Caco-2 (cell line): ENCODE data around the gene RAB15. TPM values are rescaled to one million over a fixed set of nuclear protein-coding genes. Genes with fewer than 3 reads are reported as not detected.

Source experiments
- BruUV-seq: library from RNA; stranded (reverse); fragments of 400-500 nt; replicated peaks from 2 replicates; lab custom pipeline; 2021; lab: Mats Ljungman, UMichigan
- CTCF ChIA-PET: fragments of 300-600 bp; sonication (Branson Sonifier 250); formaldehyde crosslinking; loops from one replicate; lab custom pipeline; 2022; ENCODE audit warnings: antibody characterized with exemption; lab: Charles Lee
- POLR2A ChIA-PET: fragments of 300-600 bp; sonication (Branson Sonifier 250); formaldehyde crosslinking; loops from one replicate; lab custom pipeline; 2022; ENCODE audit warnings: antibody characterized with exemption; lab: Charles Lee
- DNase-seq, 2 experiments: peaks; one replicate each; pipeline versions ENCODE4 v3.0.0 to v3.0.0-alpha.2; 2020 to 2022
- H3K27me3 ChIP-seq: replicated peaks from 2 replicates; pipeline ENCODE4 v1.6.0; 2011; ENCODE audit warnings: low read length; ENCODE audit not compliant: control insufficient read depth, insufficient read depth
- H3K36me3 ChIP-seq: 2 replicates; pipeline ENCODE4 v1.5.1; 2011; ENCODE audit warnings: low read length; ENCODE audit not compliant: control insufficient read depth, insufficient read depth
- H3K4me1 ChIP-seq: fragments of 250-450 bp; sonication (Bioruptor Pico); 2 replicates; pipeline ENCODE4 v1.5.1; 2020; ENCODE audit warnings: mild to moderate bottlenecking
- H3K4me3 ChIP-seq: 2 replicates; pipeline ENCODE4 v1.5.1; 2011; ENCODE audit warnings: low read depth, mild to moderate bottlenecking, control low read depth, low read length
- H3K9me3 ChIP-seq: fragments of 250-450 bp; sonication (Bioruptor Pico); 2 replicates; pipeline ENCODE4 v1.5.1; 2020; ENCODE audit warnings: mild to moderate bottlenecking, moderate library complexity
- H3K27ac Mint-ChIP-seq: one replicate; pipeline ENCODE4 v1.8.0; 2022; ENCODE audit warnings: mixed read lengths; ENCODE audit not compliant: unreplicated experiment
- H3K27me3 Mint-ChIP-seq: one replicate; pipeline ENCODE4 v1.8.0; 2022; ENCODE audit warnings: mixed read lengths; ENCODE audit not compliant: insufficient read depth, unreplicated experiment
- H3K36me3 Mint-ChIP-seq: one replicate; pipeline ENCODE4 v1.8.0; 2022; ENCODE audit warnings: mild to moderate bottlenecking, mixed read lengths; ENCODE audit not compliant: insufficient read depth, unreplicated experiment
- H3K4me1 Mint-ChIP-seq: one replicate; pipeline ENCODE4 v1.8.0; 2022; ENCODE audit warnings: low read depth, mixed read lengths; ENCODE audit not compliant: unreplicated experiment
- H3K4me3 Mint-ChIP-seq: one replicate; pipeline ENCODE4 v1.8.0; 2022; ENCODE audit warnings: mild to moderate bottlenecking, moderate library complexity, mixed read lengths; ENCODE audit not compliant: unreplicated experiment
- H3K9me3 Mint-ChIP-seq: one replicate; pipeline ENCODE4 v1.8.0; 2022; ENCODE audit warnings: mixed read lengths; ENCODE audit not compliant: unreplicated experiment
- CTCF ChIP-seq, 2 experiments: fragments of 200-600 bp in 1 of 2; IDR thresholded peaks; 1 replicate in 1 of 2; 2 replicates in 1 of 2; pipeline versions ENCODE4 v1.5.1 to v1.8.0; 2011 to 2022; ENCODE audit warnings: antibody characterized with exemption in 1 of 2, control low read depth in 1 of 2, inconsistent platforms in 1 of 2, low read depth in 1 of 2, low read length in 1 of 2, mild to moderate bottlenecking in 1 of 2, moderate library complexity in 1 of 2; ENCODE audit not compliant: insufficient read depth in 1 of 2, severe bottlenecking in 1 of 2, unreplicated experiment in 1 of 2
- intact Hi-C: fragments of 100-400 bp; cut with micrococcal nuclease; formaldehyde crosslinking; loops from one replicate; pipeline ENCODE4 v1.10.0; 2022; ENCODE audit not compliant: unreplicated experiment
- total RNA-seq: library from RNA; stranded (reverse); gene quantifications from 2 replicates; pipeline ENCODE4 v1.2.3, GENCODE V29; 2022

Gene RAB15
- total RNA-seq, 1 experiment from 2014 or later, result 92.5 TPM

- peaks cover 37% of the 10 kb centered on the region for H3K36me3 Mint-ChIP-seq
- BruUV-seq, result no TSS peak
- H3K4me3 ChIP-seq, result no peak overlapping the region
These were observed 17.5 kb downstream of the RAB15 start for GRCh38 chr14:64954491-64955240.

GRCh38 chr14:64953661-64954060, 18.5 kb downstream of the RAB15 start:
- H3K36me3 Mint-ChIP-seq, result peaks cover 44% of the 10 kb centered on the region

More at GRCh38 chr14:64954491-64955240, 17.5 kb downstream of the RAB15 start:
- Mint-ChIP-seq H3K27ac (no peak overlapping the region), H3K27me3 (no peaks in the 10 kb centered on the region), H3K4me3 (no peak overlapping the region), H3K4me1 (no peaks in the 10 kb centered on the region), H3K9me3 (no peaks in the 10 kb centered on the region)
- intact Hi-C loops, result no loop called here
- ChIA-PET CTCF (no interaction called here), POLR2A (no interaction called here)
- no peak for TF ChIP-seq CTCF (IDR thresholded peaks at IDR 0.05; ENCODE audit: insufficient read depth in 1 of 2, low read depth in 1 of 2, low read length in 1 of 2, severe bottlenecking in 1 of 2, unreplicated experiment in 1 of 2)
- no peak for DNase-seq
- Histone ChIP-seq H3K9me3 (no peaks in the 10 kb centered on the region), H3K4me1 (no peaks in the 10 kb centered on the region), H3K27me3 (no peaks in the 10 kb centered on the region), H3K36me3 (no peaks in the 10 kb centered on the region)

GRCh38 chr14:64953310-64953654, 18.9 kb downstream of the RAB15 start:
- H3K27me3 ChIP-seq, result no peaks in the 10 kb centered on the region
- DNase-seq, result no peak
- ChIA-PET CTCF (interaction anchor here (1.0 kb wide), 1 partner anchor 14 kb away, joined by 3 read pairs; no protein-coding TSS in a partner anchor), POLR2A (no interaction called here)
- Mint-ChIP-seq H3K27me3 (no peaks in the 10 kb centered on the region), H3K4me3 (no peak overlapping the region), H3K4me1 (no peaks in the 10 kb centered on the region), H3K36me3 (peaks cover 48% of the 10 kb centered on the region), H3K9me3 (no peaks in the 10 kb centered on the region), H3K27ac (no peak overlapping the region)
- H3K4me3 ChIP-seq, result no peak overlapping the region
- no peak for TF ChIP-seq CTCF (IDR thresholded peaks at IDR 0.05; ENCODE audit: insufficient read depth in 1 of 2, low read depth in 1 of 2, low read length in 1 of 2, severe bottlenecking in 1 of 2, unreplicated experiment in 1 of 2)
- H3K9me3 ChIP-seq, result no peaks in the 10 kb centered on the region
- no TSS peak for BruUV-seq
- no peaks in the 10 kb centered on the region for H3K4me1 ChIP-seq
- H3K36me3 ChIP-seq, result no peaks in the 10 kb centered on the region
- intact Hi-C loops, result no loop called here

More at GRCh38 chr14:64953661-64954060, 18.5 kb downstream of the RAB15 start:
- intact Hi-C loops, result no loop called here
- Mint-ChIP-seq H3K27me3 (no peaks in the 10 kb centered on the region), H3K4me3 (no peak overlapping the region), H3K4me1 (no peaks in the 10 kb centered on the region), H3K9me3 (no peaks in the 10 kb centered on the region), H3K27ac (no peak overlapping the region)
- ChIA-PET POLR2A (no interaction called here), CTCF (interaction anchor here (1.0 kb wide), 1 partner anchor 15 kb away, joined by 3 read pairs; no protein-coding TSS in a partner anchor)
- H3K36me3 ChIP-seq, result no peaks in the 10 kb centered on the region
- no peaks in the 10 kb centered on the region for H3K4me1 ChIP-seq
- H3K27me3 ChIP-seq, result no peaks in the 10 kb centered on the region
- BruUV-seq, result no TSS peak
- no peaks in the 10 kb centered on the region for H3K9me3 ChIP-seq
- no peak for DNase-seq
- no peak overlapping the region for H3K4me3 ChIP-seq
- TF ChIP-seq CTCF (IDR thresholded peaks at IDR 0.05; ENCODE audit: insufficient read depth in 1 of 2, low read depth in 1 of 2, low read length in 1 of 2, severe bottlenecking in 1 of 2, unreplicated experiment in 1 of 2), result no peak
